Measurements from ENCODE around the gene GALNT10. TPM values are rescaled to one million over a fixed set of nuclear protein-coding genes. Genes with fewer than 3 reads are reported as not detected.

Gene GALNT10
- total RNA-seq, 1 experiment from 2014 or later = 27.8 TPM

- no peak for TF ChIP-seq TCF7L2 (IDR thresholded peaks at IDR 0.05; ENCODE audit: borderline replicate concordance, extremely low read depth, insufficient read depth, insufficient read length)
- no peak for TF ChIP-seq CEBPB (IDR thresholded peaks at IDR 0.05; ENCODE audit: low read depth)
- no peak for TF ChIP-seq CBX3 (IDR thresholded peaks at IDR 0.05; ENCODE audit: low read depth)
- no peak for TF ChIP-seq SP1 (IDR thresholded peaks at IDR 0.05; ENCODE audit: low read depth)
- TF ChIP-seq ELF1 (IDR thresholded peaks at IDR 0.05; ENCODE audit: borderline replicate concordance, low read depth) = no peak
Observed at GRCh38 chr5:154356020-154356655, 165.6 kb downstream of the GALNT10 start (continued).

GRCh38 chr5:154356958-154357357, 166.4 kb downstream of the GALNT10 start:
- no peak overlapping the region for H3K4me3 ChIP-seq (replicated peaks in 1 of 2; ENCODE audit: low read depth in 1 of 2, low read length in 2 of 2)
- ChIA-PET CTCF (no interaction called here), POLR2A (no interaction called here), RAD21 (ENCODE audit: low non-redundant PET in 1 of 2, low total read pairs in 2 of 2, uncharacterized antibody in 2 of 2, unreplicated experiment in 2 of 2) (no interaction called here)
- no peaks in the 10 kb centered on the region for H3K9me3 ChIP-seq (ENCODE audit: control insufficient read depth in 1 of 2, insufficient read depth in 1 of 2, low read depth in 1 of 2, low read length in 2 of 2)
- TF ChIP-seq ELF1 (IDR thresholded peaks at IDR 0.05; ENCODE audit: borderline replicate concordance, low read depth) (no peak), POLR2AphosphoS5 (IDR thresholded peaks at IDR 0.05; ENCODE audit: low read depth, low read length) (no peak), SIN3A (IDR thresholded peaks at IDR 0.05; ENCODE audit: low read depth) (no peak), FOSL1 (IDR thresholded peaks at IDR 0.05; ENCODE audit: low read depth) (no peak), MAX (IDR thresholded peaks at IDR 0.05) (no peak), EZH2phosphoT487 (IDR thresholded peaks at IDR 0.05; ENCODE audit: borderline replicate concordance) (no peak), SP1 (IDR thresholded peaks at IDR 0.05; ENCODE audit: low read depth) (no peak), YY1 (IDR thresholded peaks at IDR 0.05; ENCODE audit: extremely low read depth, insufficient replicate concordance, low read depth, low read length) (no peak), POLR2A (IDR thresholded peaks at IDR 0.05; ENCODE audit: borderline replicate concordance, extremely low read depth, insufficient read depth, insufficient read length) (no peak), TCF7L2 (IDR thresholded peaks at IDR 0.05; ENCODE audit: borderline replicate concordance, extremely low read depth, insufficient read depth, insufficient read length) (no peak), JUND (IDR thresholded peaks at IDR 0.05) (no peak)
- peaks cover 14 to 21% of the 10 kb centered on the region in 2 experiments for H3K4me1 ChIP-seq (ENCODE audit: control insufficient read depth in 1 of 2, insufficient read depth in 2 of 2, low read length in 2 of 2)
- no peaks in the 10 kb centered on the region for H3K9me2 ChIP-seq (ENCODE audit: insufficient read depth)
- no peak overlapping the region for H3K4me2 ChIP-seq (ENCODE audit: low read length)
- no peaks in the 10 kb centered on the region for H3K36me3 ChIP-seq (ENCODE audit: control insufficient read depth in 1 of 2, insufficient read depth in 2 of 2, low read length in 2 of 2)
- H3K27me3 ChIP-seq (ENCODE audit: insufficient read depth, low read length) = no peaks in the 10 kb centered on the region
- BruUV-seq (replicated peaks) = no TSS peak
- no peaks in the 10 kb centered on the region for H3K79me2 ChIP-seq (ENCODE audit: insufficient read depth, low read length)
- no peak for ATAC-seq
- no peak overlapping the region for H3K9ac ChIP-seq (ENCODE audit: low read length)
- intact Hi-C loops (cut with micrococcal nuclease) = no loop called here
- no peak overlapping the region for H2AFZ ChIP-seq (ENCODE audit: low read depth, low read length, poor library complexity, severe bottlenecking)
- DNase-seq (ENCODE audit: low read depth, low spot score) = no peak
- H4K20me1 ChIP-seq (ENCODE audit: insufficient read depth) = no peaks in the 10 kb centered on the region
- no peak overlapping the region for H3K27ac ChIP-seq (ENCODE audit: low read depth, low read length)

Data from HCT116 (cell line).